Measurements from ENCODE around the gene MOB1B. TPM values are rescaled to one million over a fixed set of nuclear protein-coding genes. Genes with fewer than 3 reads are reported as not detected.

Gene MOB1B
- total RNA-seq, 1 experiment from 2014 or later: 33.2 TPM

- no TSS peak for BruUV-seq (replicated peaks)
- Histone ChIP-seq H3K4me3 (replicated peaks in 1 of 2; ENCODE audit: low read depth in 1 of 2, low read length in 2 of 2) (no peak overlapping the region), H3K36me3 (ENCODE audit: control insufficient read depth in 1 of 2, insufficient read depth in 2 of 2, low read length in 2 of 2) (no peaks in the 10 kb centered on the region), H2AFZ (ENCODE audit: low read depth, low read length, poor library complexity, severe bottlenecking) (no peak overlapping the region), H3K4me2 (ENCODE audit: low read length) (no peak overlapping the region), H3K4me1 (ENCODE audit: control insufficient read depth in 1 of 2, insufficient read depth in 2 of 2, low read length in 2 of 2) (no peaks in the 10 kb centered on the region), H3K27ac (ENCODE audit: low read depth, low read length) (no peak overlapping the region), H3K79me2 (ENCODE audit: insufficient read depth, low read length) (peaks cover 8% of the 10 kb centered on the region), H3K27me3 (ENCODE audit: insufficient read depth, low read length) (no peaks in the 10 kb centered on the region), H3K9ac (ENCODE audit: low read length) (no peak overlapping the region), H3K9me3 (ENCODE audit: control insufficient read depth in 1 of 2, insufficient read depth in 1 of 2, low read depth in 1 of 2, low read length in 2 of 2) (no peaks in the 10 kb centered on the region), H3K9me2 (ENCODE audit: insufficient read depth) (no peaks in the 10 kb centered on the region), H4K20me1 (ENCODE audit: insufficient read depth) (0 out of 2 replicates have a peak, but pooled peaks cover 3% of the 10 kb centered on the region)
- RAD21 ChIA-PET (ENCODE audit: low non-redundant PET in 1 of 2, low total read pairs in 2 of 2, uncharacterized antibody in 2 of 2, unreplicated experiment in 2 of 2): no interaction called here
- CTCF ChIA-PET: no interaction called here
- ATAC-seq (no peak), DNase-seq (ENCODE audit: low read depth, low spot score) (no peak)
- intact Hi-C loops (cut with micrococcal nuclease): loop anchor here (10.0 kb wide), 1 partner anchor 927 kb away; no protein-coding TSS in a partner anchor
- POLR2A ChIA-PET: interaction anchor here (0.8 kb wide), 1 partner anchor 52 kb away, joined by 3 read pairs; no protein-coding TSS in a partner anchor
- TF ChIP-seq TCF7L2 (IDR thresholded peaks at IDR 0.05; ENCODE audit: borderline replicate concordance, extremely low read depth, insufficient read depth, insufficient read length): no peak
- no peak for TF ChIP-seq ZNF274 (IDR thresholded peaks at IDR 0.05; ENCODE audit: low read depth, low read length)
- no peak for TF ChIP-seq EZH2phosphoT487 (IDR thresholded peaks at IDR 0.05; ENCODE audit: borderline replicate concordance)
- no peak for TF ChIP-seq SRF (IDR thresholded peaks at IDR 0.05; ENCODE audit: low read depth)
- no peak for TF ChIP-seq RAD21 (IDR thresholded peaks at IDR 0.05; ENCODE audit: low read depth)
- no peak for TF ChIP-seq EGR1 (IDR thresholded peaks at IDR 0.05; ENCODE audit: low read depth)
- no peak for TF ChIP-seq EZH2 (IDR thresholded peaks at IDR 0.05)
- no peak for TF ChIP-seq YY1 (IDR thresholded peaks at IDR 0.05; ENCODE audit: extremely low read depth, insufficient replicate concordance, low read depth, low read length)
- no peak for TF ChIP-seq SIN3A (IDR thresholded peaks at IDR 0.05; ENCODE audit: low read depth)
These were observed 35.9 kb downstream of the MOB1B start for GRCh38 chr4:70938086-70938485.

DNA sequence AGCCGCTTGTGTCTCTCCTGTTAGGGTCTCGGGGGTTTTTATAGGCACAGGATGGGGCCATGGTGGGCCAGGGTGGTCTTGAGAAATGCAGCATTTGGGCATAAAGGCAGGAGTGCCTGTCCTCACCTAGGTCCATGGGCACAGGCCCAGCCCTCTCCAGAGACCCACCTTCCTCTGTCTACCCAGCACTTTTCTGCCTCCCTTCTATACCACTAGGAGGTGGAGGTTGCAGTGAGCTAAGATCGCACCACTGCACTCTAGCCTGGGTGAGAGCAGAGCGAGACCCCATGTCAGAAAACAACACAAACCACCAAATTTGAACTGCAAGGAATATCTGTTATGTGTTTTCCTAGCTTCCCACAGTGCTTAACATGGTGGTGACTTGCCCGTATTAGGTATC lies 38.0 kb downstream of the MOB1B start:
- H2AFZ ChIP-seq (ENCODE audit: low read depth, low read length, poor library complexity, severe bottlenecking): no peak overlapping the region
- H3K4me2 ChIP-seq (ENCODE audit: low read length): no peak overlapping the region
- CTCF ChIA-PET: no interaction called here
- no peaks in the 10 kb centered on the region for H3K4me1 ChIP-seq (ENCODE audit: control insufficient read depth in 1 of 2, insufficient read depth in 2 of 2, low read length in 2 of 2)
- no peak overlapping the region for H3K27ac ChIP-seq (ENCODE audit: low read depth, low read length)
- RAD21 ChIA-PET (ENCODE audit: low non-redundant PET in 1 of 2, low total read pairs in 2 of 2, uncharacterized antibody in 2 of 2, unreplicated experiment in 2 of 2): no interaction called here
- DNase-seq (ENCODE audit: low read depth, low spot score): no peak
- 0 out of 2 replicates have a peak, but pooled peaks cover 3% of the 10 kb centered on the region for H4K20me1 ChIP-seq (ENCODE audit: insufficient read depth)
- ATAC-seq: peak; percentile 75
- no peaks in the 10 kb centered on the region for H3K36me3 ChIP-seq (ENCODE audit: control insufficient read depth in 1 of 2, insufficient read depth in 2 of 2, low read length in 2 of 2)
- H3K9me2 ChIP-seq (ENCODE audit: insufficient read depth): no peaks in the 10 kb centered on the region
- no peaks in the 10 kb centered on the region for H3K9me3 ChIP-seq (ENCODE audit: control insufficient read depth in 1 of 2, insufficient read depth in 1 of 2, low read depth in 1 of 2, low read length in 2 of 2)
- no TSS peak for BruUV-seq (replicated peaks)
- TF ChIP-seq CBX3 (IDR thresholded peaks at IDR 0.05; ENCODE audit: low read depth) (no peak), CTCF (IDR thresholded peaks at IDR 0.05 in 2 of 3, conservative IDR thresholded peaks at IDR 0.05 in 1 of 3; ENCODE audit: borderline replicate concordance in 1 of 3, insufficient read depth in 1 of 3, low read depth in 2 of 3, low read length in 2 of 3) (peak in 2 of 3 experiments; percentile 26 to 28; a peak in 3 of 6 replicates)
- no peak overlapping the region for H3K9ac ChIP-seq (ENCODE audit: low read length)
- no peak overlapping the region for H3K4me3 ChIP-seq (replicated peaks in 1 of 2; ENCODE audit: low read depth in 1 of 2, low read length in 2 of 2)
- intact Hi-C loops (cut with micrococcal nuclease): no loop called here
- POLR2A ChIA-PET: no interaction called here
- H3K27me3 ChIP-seq (ENCODE audit: insufficient read depth, low read length): no peaks in the 10 kb centered on the region
- no peaks in the 10 kb centered on the region; the same call in none of the 2 replicates for H3K79me2 ChIP-seq (ENCODE audit: insufficient read depth, low read length)

Measured in HCT116 (cell line).